GM12892 (cell line): ENCODE measurements around the gene CD82.

Experiments used
- POLR2A ChIP-seq: IDR thresholded peaks from 2 replicates; pipeline ENCODE4 v1.6.1; 2011; ENCODE audit warnings: low read depth, low read length, control low read depth
- TAF1 ChIP-seq: IDR thresholded peaks from 2 replicates; pipeline ENCODE4 v1.6.1; 2011; ENCODE audit warnings: low read depth, mild to moderate bottlenecking, control low read depth, low read length, borderline replicate concordance

DNA sequence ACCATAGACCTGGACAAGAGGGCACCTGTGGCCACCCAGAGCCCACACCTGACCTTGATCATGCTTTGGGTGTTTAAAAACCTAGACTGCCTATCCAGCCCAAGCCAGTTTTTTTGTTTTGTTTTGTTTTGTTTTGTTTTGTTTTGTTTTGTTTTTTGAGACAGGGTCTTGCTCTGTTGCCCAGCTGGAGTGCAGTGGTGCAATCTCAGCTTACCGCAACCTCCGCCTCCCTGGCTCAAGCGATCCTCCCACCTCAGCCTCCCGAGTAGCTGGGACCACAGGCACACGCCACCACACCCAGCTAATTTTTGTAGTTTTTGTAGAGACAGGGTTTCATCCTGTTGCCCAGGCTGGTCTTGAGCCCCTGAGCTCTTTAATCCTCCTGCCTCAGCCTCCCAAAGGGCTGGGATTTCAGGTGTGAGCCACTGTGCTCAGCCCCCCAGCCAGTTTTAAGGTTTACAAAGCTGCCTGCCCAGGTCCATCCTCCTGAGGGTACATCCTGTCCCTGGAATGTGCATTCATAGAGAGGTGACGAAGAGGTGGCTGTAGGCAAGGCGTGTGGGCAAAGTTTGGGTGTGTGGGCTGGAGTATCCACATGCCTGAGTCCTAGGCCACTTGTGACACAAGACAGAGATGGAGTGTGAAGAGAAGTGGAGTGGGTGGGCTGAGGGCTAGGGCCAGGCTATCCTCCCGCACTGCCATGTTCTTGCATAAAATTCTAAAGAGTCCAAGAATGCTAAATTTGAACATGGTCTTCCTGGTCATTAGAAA, 3.3 kb upstream of the CD82 start:
- no peak for TF ChIP-seq POLR2A
- TF ChIP-seq TAF1 = no peak
